Keratinocyte (primary cell): Measurements from ENCODE around the gene DMC1. TPM values are rescaled to one million over a fixed set of nuclear protein-coding genes. Genes with fewer than 3 reads are reported as not detected.

Experiments used
- DNase-seq: peaks from one replicate; pipeline ENCODE4 v3.0.0-alpha.2; 2011; ENCODE audit warnings: low read depth, missing footprints, low spot score
- FAIRE-seq: peaks from 2 replicates; lab custom pipeline; 2011; peaks lifted over from hg19 to GRCh38; lab: Jason Lieb, UNC
- H2AFZ ChIP-seq: 2 replicates; pipeline ENCODE4 v1.6.0; 2012; ENCODE audit warnings: low read length, control low read depth, inconsistent platforms; ENCODE audit not compliant: control insufficient read depth
- H3K27ac ChIP-seq: 2 replicates; pipeline ENCODE4 v1.5.1; 2011; ENCODE audit warnings: low read length; ENCODE audit not compliant: control insufficient read depth, insufficient read depth
- H3K27me3 ChIP-seq: 3 replicates; pipeline ENCODE4 v1.6.0; 2011; ENCODE audit warnings: low read length; ENCODE audit not compliant: control insufficient read depth, insufficient read depth; ENCODE audit errors: extremely low read depth
- H3K36me3 ChIP-seq, 2 experiments: 2 replicates in 1 of 2; 3 replicates in 1 of 2; pipeline ENCODE4 v1.5.1; 2011; ENCODE audit warnings: low read length in 2 of 2, mild to moderate bottlenecking in 1 of 2; ENCODE audit not compliant: control insufficient read depth in 2 of 2, insufficient read depth in 2 of 2; ENCODE audit errors: extremely low read depth in 1 of 2
- H3K4me1 ChIP-seq: 3 replicates; pipeline ENCODE4 v1.5.1; 2011; ENCODE audit warnings: low read length; ENCODE audit not compliant: control insufficient read depth, insufficient read depth; ENCODE audit errors: extremely low read depth
- H3K4me2 ChIP-seq: 3 replicates; pipeline ENCODE4 v1.6.0; 2011; ENCODE audit warnings: low read depth, low read length; ENCODE audit not compliant: control insufficient read depth, insufficient read depth; ENCODE audit errors: extremely low read depth
- H3K4me3 ChIP-seq, 3 experiments: fragments of 200-600 bp in 1 of 3; sonication (generic) in 1 of 3; 2 replicates in 2 of 3; 3 replicates in 1 of 3; pipeline ENCODE4 v1.5.1; 2011 to 2016; ENCODE audit warnings: low read length in 3 of 3, mild to moderate bottlenecking in 3 of 3, control low read depth in 2 of 3, inconsistent platforms in 1 of 3, low read depth in 1 of 3, mixed read lengths in 1 of 3, mixed run types in 1 of 3, moderate library complexity in 1 of 3; ENCODE audit not compliant: control insufficient read depth in 2 of 3, insufficient read depth in 2 of 3; ENCODE audit errors: extremely low read depth in 1 of 3
- H3K79me2 ChIP-seq: 2 replicates; pipeline ENCODE4 v1.6.0; 2012; ENCODE audit warnings: low read length; ENCODE audit not compliant: control insufficient read depth, insufficient read depth
- H3K9ac ChIP-seq: 3 replicates; pipeline ENCODE4 v1.6.0; 2011; ENCODE audit warnings: low read length; ENCODE audit not compliant: control insufficient read depth, insufficient read depth; ENCODE audit errors: extremely low read depth
- H3K9me1 ChIP-seq: 3 replicates; pipeline ENCODE4 v1.6.0; 2011; ENCODE audit warnings: low read length; ENCODE audit not compliant: control insufficient read depth, insufficient read depth; ENCODE audit errors: extremely low read depth
- H3K9me3 ChIP-seq: 2 replicates; pipeline ENCODE4 v1.5.1; 2012; ENCODE audit warnings: low read depth, low read length; ENCODE audit not compliant: control insufficient read depth
- H4K20me1 ChIP-seq: 3 replicates; pipeline ENCODE4 v1.6.0; 2011; ENCODE audit warnings: low read length; ENCODE audit not compliant: control insufficient read depth, insufficient read depth; ENCODE audit errors: extremely low read depth
- EZH2 ChIP-seq: IDR thresholded peaks from one replicate; pipeline ENCODE4 v1.6.1; 2012; ENCODE audit warnings: inconsistent platforms, mild to moderate bottlenecking, low read length, moderate library complexity
- dilution Hi-C: fragments of 300-500 bp; cut with MboI; formaldehyde crosslinking; loops from one replicate; pipeline ENCODE4 v1.7.0; 2020; ENCODE audit warnings: low sequenced_read_pairs; ENCODE audit not compliant: extremely low pct_ligation_motif_present
- polyA plus RNA-seq, 5 experiments: library from polyadenylated mRNA; depleted of rRNA in 3 of 5; stranded (reverse) in 3 of 5; stranded (forward) in 1 of 5; unstranded in 1 of 5; fragments of >200 nt; gene quantifications; 1 replicate in 1 of 5; 2 replicates in 3 of 5; 3 replicates in 1 of 5; pipeline versions ENCODE4 v1.2.1 to v1.2.3, GENCODE V29; 2011 to 2012; ENCODE audit warnings: missing spikeins in 2 of 5, low read depth in 1 of 5, low replicate concordance in 1 of 5
- TF ChIP-seq, protein P1 (sequence below), 3 experiments: IDR thresholded peaks in 1 of 3; conservative IDR thresholded peaks in 1 of 3; optimal IDR thresholded peaks in 1 of 3; 2 replicates in 2 of 3; 3 replicates in 1 of 3; pipeline versions ENCODE3 to v1.5.1; 2011; ENCODE audit warnings: low read length in 3 of 3, mild to moderate bottlenecking in 3 of 3, moderate library complexity in 2 of 3, control low read depth in 1 of 3, inconsistent platforms in 1 of 3; ENCODE audit not compliant: insufficient read depth in 2 of 3; ENCODE audit errors: extremely low read depth in 1 of 3

DMC1 gene
- polyA plus RNA-seq, 1 donor (not counting 4 experiments of a cell fraction or from before 2014, with no cell fraction given) = 0.30 TPM

DNA sequence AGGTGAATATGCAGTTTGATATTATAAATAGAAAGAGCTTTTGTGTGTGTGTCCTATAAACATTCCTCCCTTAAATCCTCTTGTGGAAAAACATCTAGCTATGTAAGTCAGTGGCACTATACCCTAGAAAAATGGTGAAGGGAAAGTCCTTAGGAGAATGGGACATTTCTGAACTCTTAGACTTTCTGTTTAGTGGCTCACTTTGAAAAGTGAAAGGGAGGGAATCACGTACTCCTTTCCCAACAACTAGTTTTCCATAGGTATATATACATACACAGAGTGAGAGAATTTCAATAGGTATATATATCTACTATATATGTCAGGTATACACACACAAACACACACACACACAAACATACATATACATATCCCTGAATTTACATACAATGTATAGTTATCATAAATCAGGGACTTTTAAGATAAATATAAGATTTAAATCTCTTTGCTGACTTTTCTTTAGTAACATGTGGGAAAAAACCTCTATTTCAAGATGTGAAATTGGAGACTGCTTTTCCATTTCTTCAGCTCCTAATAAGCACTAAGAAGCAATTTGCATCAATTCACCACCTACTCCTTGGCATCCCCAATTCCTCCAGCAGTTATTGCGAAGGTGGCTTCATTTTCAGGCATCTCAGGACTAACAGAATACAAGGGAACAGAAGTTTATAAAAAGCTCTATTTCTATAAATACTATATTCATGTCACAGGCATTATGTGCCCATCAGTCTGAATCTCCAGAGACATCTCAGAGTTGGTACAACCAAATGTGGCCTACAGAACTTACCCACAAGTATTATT, 50.3 kb downstream of the DMC1 start:
- H3K4me1 ChIP-seq = no peaks in the 10 kb centered on the region
- H3K27me3 ChIP-seq = no peaks in the 10 kb centered on the region
- FAIRE-seq = no peak
- TF ChIP-seq EZH2 = no peak
- TF ChIP-seq, protein P1, sequence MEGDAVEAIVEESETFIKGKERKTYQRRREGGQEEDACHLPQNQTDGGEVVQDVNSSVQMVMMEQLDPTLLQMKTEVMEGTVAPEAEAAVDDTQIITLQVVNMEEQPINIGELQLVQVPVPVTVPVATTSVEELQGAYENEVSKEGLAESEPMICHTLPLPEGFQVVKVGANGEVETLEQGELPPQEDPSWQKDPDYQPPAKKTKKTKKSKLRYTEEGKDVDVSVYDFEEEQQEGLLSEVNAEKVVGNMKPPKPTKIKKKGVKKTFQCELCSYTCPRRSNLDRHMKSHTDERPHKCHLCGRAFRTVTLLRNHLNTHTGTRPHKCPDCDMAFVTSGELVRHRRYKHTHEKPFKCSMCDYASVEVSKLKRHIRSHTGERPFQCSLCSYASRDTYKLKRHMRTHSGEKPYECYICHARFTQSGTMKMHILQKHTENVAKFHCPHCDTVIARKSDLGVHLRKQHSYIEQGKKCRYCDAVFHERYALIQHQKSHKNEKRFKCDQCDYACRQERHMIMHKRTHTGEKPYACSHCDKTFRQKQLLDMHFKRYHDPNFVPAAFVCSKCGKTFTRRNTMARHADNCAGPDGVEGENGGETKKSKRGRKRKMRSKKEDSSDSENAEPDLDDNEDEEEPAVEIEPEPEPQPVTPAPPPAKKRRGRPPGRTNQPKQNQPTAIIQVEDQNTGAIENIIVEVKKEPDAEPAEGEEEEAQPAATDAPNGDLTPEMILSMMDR (optimal IDR thresholded peaks at IDR 0.05 in 1 of 3, IDR thresholded peaks at IDR 0.05 in 1 of 3, conservative IDR thresholded peaks at IDR 0.05 in 1 of 3; ENCODE audit: extremely low read depth in 1 of 3, insufficient read depth in 2 of 3, low read length in 3 of 3) = no peak
- H2AFZ ChIP-seq = no peak overlapping the region
- dilution Hi-C loops = no loop called here
- H3K9ac ChIP-seq = no peak overlapping the region
- H4K20me1 ChIP-seq = no peaks in the 10 kb centered on the region
- H3K27ac ChIP-seq = no peak overlapping the region
- H3K9me1 ChIP-seq = no peaks in the 10 kb centered on the region
- H3K36me3 ChIP-seq = no peaks in the 10 kb centered on the region
- H3K79me2 ChIP-seq = no peaks in the 10 kb centered on the region
- H3K4me2 ChIP-seq = no peak overlapping the region
- DNase-seq = no peak
- H3K9me3 ChIP-seq = no peaks in the 10 kb centered on the region
- no peak overlapping the region for H3K4me3 ChIP-seq

DNA sequence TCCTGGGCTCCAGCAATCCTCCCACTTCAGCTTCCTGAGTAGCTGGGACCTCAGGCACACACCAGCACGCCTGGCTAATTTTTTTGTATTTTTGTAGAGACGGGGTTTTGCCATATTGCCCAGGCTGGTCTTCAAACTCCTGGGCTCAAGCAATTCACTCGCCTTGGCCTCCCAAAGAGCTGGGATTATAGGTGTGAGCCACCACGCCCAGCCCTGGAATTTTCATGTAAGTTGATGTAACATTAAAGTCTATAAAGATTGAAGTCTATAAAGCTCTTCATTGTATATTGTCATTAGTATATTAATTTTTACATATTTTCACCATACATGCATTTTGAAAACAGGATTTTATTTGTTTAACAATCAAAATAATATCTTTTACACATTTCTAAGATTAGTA, 51.4 kb downstream of the DMC1 start:
- Histone ChIP-seq H3K9ac (no peak overlapping the region), H3K4me3 (no peak overlapping the region), H4K20me1 (no peaks in the 10 kb centered on the region), H2AFZ (no peak overlapping the region), H3K27me3 (no peaks in the 10 kb centered on the region), H3K9me1 (no peaks in the 10 kb centered on the region), H3K9me3 (no peaks in the 10 kb centered on the region), H3K27ac (no peak overlapping the region), H3K4me1 (no peaks in the 10 kb centered on the region), H3K36me3 (no peaks in the 10 kb centered on the region), H3K4me2 (no peak overlapping the region), H3K79me2 (no peaks in the 10 kb centered on the region)
- DNase-seq = no peak
- FAIRE-seq = no peak
- dilution Hi-C loops = no loop called here
- TF ChIP-seq EZH2 = no peak
